ENCODE results near the gene STARD13. TPM values are rescaled to one million over a fixed set of nuclear protein-coding genes. Genes with fewer than 3 reads are reported as not detected.

Gene STARD13
- total and polyA plus RNA-seq, 2 donors (not counting 1 experiment from before 2014, with no cell fraction given), result 0.06 to 0.22 TPM

DNA sequence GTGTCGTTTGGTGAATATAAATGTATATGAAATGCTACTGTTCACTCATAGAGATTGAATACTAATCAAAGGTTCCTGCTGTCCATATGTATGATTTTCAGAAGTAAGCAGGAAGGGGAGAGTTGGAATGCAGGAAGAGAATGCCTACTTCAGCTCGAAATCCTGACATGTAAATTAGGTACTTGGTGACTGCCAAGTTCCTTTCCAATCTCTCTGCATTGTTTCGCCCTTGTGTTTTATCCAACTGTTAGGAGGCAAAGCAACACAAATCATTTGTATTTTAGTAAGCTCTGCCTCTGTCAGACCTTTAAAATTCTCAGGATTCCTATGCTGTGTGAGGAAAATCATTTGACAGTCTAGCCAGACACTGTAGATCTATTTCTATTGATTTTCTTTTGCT is 9.0 kb downstream of the STARD13 start:
- no peaks in the 10 kb centered on the region for H4K20me1 ChIP-seq (ENCODE audit: control insufficient read depth, insufficient read depth, low read length, poor library complexity, severe bottlenecking)
- H3K79me2 ChIP-seq (ENCODE audit: control insufficient read depth, insufficient read depth, low read length), result no peaks in the 10 kb centered on the region
- WGBS (ENCODE audit: insufficient coverage), result 63% methylated on average over 1 of the region's 3 CpGs
- H3K27ac Mint-ChIP-seq, result no peak overlapping the region
- TF ChIP-seq, protein P1, sequence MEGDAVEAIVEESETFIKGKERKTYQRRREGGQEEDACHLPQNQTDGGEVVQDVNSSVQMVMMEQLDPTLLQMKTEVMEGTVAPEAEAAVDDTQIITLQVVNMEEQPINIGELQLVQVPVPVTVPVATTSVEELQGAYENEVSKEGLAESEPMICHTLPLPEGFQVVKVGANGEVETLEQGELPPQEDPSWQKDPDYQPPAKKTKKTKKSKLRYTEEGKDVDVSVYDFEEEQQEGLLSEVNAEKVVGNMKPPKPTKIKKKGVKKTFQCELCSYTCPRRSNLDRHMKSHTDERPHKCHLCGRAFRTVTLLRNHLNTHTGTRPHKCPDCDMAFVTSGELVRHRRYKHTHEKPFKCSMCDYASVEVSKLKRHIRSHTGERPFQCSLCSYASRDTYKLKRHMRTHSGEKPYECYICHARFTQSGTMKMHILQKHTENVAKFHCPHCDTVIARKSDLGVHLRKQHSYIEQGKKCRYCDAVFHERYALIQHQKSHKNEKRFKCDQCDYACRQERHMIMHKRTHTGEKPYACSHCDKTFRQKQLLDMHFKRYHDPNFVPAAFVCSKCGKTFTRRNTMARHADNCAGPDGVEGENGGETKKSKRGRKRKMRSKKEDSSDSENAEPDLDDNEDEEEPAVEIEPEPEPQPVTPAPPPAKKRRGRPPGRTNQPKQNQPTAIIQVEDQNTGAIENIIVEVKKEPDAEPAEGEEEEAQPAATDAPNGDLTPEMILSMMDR (IDR thresholded peaks at IDR 0.05), result no peak
- TF ChIP-seq EZH2 (IDR thresholded peaks at IDR 0.05; ENCODE audit: borderline replicate concordance, insufficient read depth, low read depth, low read length, poor library complexity, severe bottlenecking), result no peak
- ChIA-PET CTCF (no interaction called here), POLR2A (no interaction called here)
- H3K4me1 Mint-ChIP-seq, result no peaks in the 10 kb centered on the region
- H3K36me3 ChIP-seq (replicated peaks in 1 of 2; ENCODE audit: control extremely low read depth in 1 of 2, control insufficient read depth in 1 of 2, extremely low read depth in 1 of 2, insufficient read depth in 2 of 2, low read length in 1 of 2), result no peaks in the 10 kb centered on the region
- ATAC-seq (ENCODE audit: low read depth), result no peak
- H3K9me3 Mint-ChIP-seq (ENCODE audit: insufficient read depth), result no peaks in the 10 kb centered on the region
- no peak overlapping the region for H3K4me3 ChIP-seq (ENCODE audit: control extremely low read depth in 1 of 5, extremely low read depth in 1 of 5, insufficient read depth in 1 of 5, low read depth in 2 of 5, low read length in 4 of 5)
- no peak overlapping the region for H3K27ac ChIP-seq (ENCODE audit: low read length in 2 of 2)
- no peak overlapping the region for H3K9ac ChIP-seq (ENCODE audit: low read length)
- peaks cover 12% of the 10 kb centered on the region for H3K27me3 Mint-ChIP-seq
- no peak overlapping the region for H2AFZ ChIP-seq (ENCODE audit: insufficient read depth, low read depth, low read length, poor library complexity, severe bottlenecking)
- H3K27me3 ChIP-seq (replicated peaks in 1 of 4; ENCODE audit: control extremely low read depth in 1 of 4, control insufficient read depth in 3 of 4, insufficient read depth in 4 of 4, low read length in 3 of 4), result no peaks in the 10 kb centered on the region
- no peak overlapping the region for H3K4me3 Mint-ChIP-seq
- intact Hi-C loops (cut with micrococcal nuclease), result no loop called here
- no peak overlapping the region for H3K4me2 ChIP-seq (replicated peaks; ENCODE audit: low read depth, low read length, poor library complexity, severe bottlenecking)
- H3K9me3 ChIP-seq (ENCODE audit: control extremely low read depth in 1 of 3, control insufficient read depth in 2 of 3, insufficient read depth in 1 of 3, low read length in 2 of 3), result no peaks in the 10 kb centered on the region
- no peaks in the 10 kb centered on the region for H3K4me1 ChIP-seq (ENCODE audit: control insufficient read depth in 2 of 2, insufficient read depth in 2 of 2, low read length in 2 of 2)
- DNase-seq, result no peak

DNA sequence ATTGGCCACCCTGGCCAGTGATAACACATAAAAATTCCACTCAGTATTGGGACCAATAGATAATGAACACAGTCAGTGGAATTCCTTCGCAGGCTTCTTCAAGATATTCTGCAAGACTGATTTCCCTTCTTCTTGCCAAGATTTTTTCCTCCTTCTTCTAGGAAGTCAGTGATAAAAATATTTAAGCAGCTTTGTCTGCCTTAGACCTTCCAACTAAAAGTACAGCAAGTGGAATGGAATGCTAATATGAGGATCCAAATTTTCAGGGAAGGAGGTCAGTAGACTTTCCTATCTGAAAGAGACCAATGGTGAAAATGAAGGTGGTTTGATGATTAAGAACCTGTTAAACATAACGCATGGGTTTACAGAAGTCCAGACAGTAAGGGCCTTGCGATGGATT is 9.6 kb downstream of the STARD13 start:
- intact Hi-C loops (cut with micrococcal nuclease), result no loop called here
- CTCF ChIA-PET, result no interaction called here
- no peaks in the 10 kb centered on the region for H3K79me2 ChIP-seq (ENCODE audit: control insufficient read depth, insufficient read depth, low read length)
- no peak overlapping the region for H3K27ac Mint-ChIP-seq
- H3K9me3 ChIP-seq (ENCODE audit: control extremely low read depth in 1 of 3, control insufficient read depth in 2 of 3, insufficient read depth in 1 of 3, low read length in 2 of 3), result no peaks in the 10 kb centered on the region
- WGBS (ENCODE audit: insufficient coverage), result no CpG with 5 or more reads among the region's 3 CpGs
- no peak overlapping the region for H3K9ac ChIP-seq (ENCODE audit: low read length)
- H3K27me3 ChIP-seq (replicated peaks in 1 of 4; ENCODE audit: control extremely low read depth in 1 of 4, control insufficient read depth in 3 of 4, insufficient read depth in 4 of 4, low read length in 3 of 4), result no peaks in the 10 kb centered on the region
- H3K27me3 Mint-ChIP-seq, result peaks cover 10% of the 10 kb centered on the region
- H4K20me1 ChIP-seq (ENCODE audit: control insufficient read depth, insufficient read depth, low read length, poor library complexity, severe bottlenecking), result no peaks in the 10 kb centered on the region
- H3K4me1 ChIP-seq (ENCODE audit: control insufficient read depth in 2 of 2, insufficient read depth in 2 of 2, low read length in 2 of 2), result no peaks in the 10 kb centered on the region
- POLR2A ChIA-PET, result no interaction called here
- H3K36me3 ChIP-seq (replicated peaks in 1 of 2; ENCODE audit: control extremely low read depth in 1 of 2, control insufficient read depth in 1 of 2, extremely low read depth in 1 of 2, insufficient read depth in 2 of 2, low read length in 1 of 2), result no peaks in the 10 kb centered on the region
- H3K4me1 Mint-ChIP-seq, result no peaks in the 10 kb centered on the region
- H3K4me2 ChIP-seq (replicated peaks; ENCODE audit: low read depth, low read length, poor library complexity, severe bottlenecking), result no peak overlapping the region
- H3K27ac ChIP-seq (ENCODE audit: low read length in 2 of 2), result no peak overlapping the region
- no peak for TF ChIP-seq EZH2 (IDR thresholded peaks at IDR 0.05; ENCODE audit: borderline replicate concordance, insufficient read depth, low read depth, low read length, poor library complexity, severe bottlenecking)
- TF ChIP-seq, protein P1 (IDR thresholded peaks at IDR 0.05), result no peak
- no peaks in the 10 kb centered on the region for H3K9me3 Mint-ChIP-seq (ENCODE audit: insufficient read depth)
- DNase-seq, result no peak
- no peak overlapping the region for H2AFZ ChIP-seq (ENCODE audit: insufficient read depth, low read depth, low read length, poor library complexity, severe bottlenecking)
- no peak overlapping the region for H3K4me3 ChIP-seq (ENCODE audit: control extremely low read depth in 1 of 5, extremely low read depth in 1 of 5, insufficient read depth in 1 of 5, low read depth in 2 of 5, low read length in 4 of 5)
- no peak overlapping the region for H3K4me3 Mint-ChIP-seq
- no peak for ATAC-seq (ENCODE audit: low read depth)

Data from B cell (primary cell).